ENCODE results near the gene NEK1. TPM values are rescaled to one million over a fixed set of nuclear protein-coding genes. Genes with fewer than 3 reads are reported as not detected.

The NEK1 gene
- total and polyA plus RNA-seq, 7 donors: 3.0 to 8.8 (median 7.6) TPM

DNA sequence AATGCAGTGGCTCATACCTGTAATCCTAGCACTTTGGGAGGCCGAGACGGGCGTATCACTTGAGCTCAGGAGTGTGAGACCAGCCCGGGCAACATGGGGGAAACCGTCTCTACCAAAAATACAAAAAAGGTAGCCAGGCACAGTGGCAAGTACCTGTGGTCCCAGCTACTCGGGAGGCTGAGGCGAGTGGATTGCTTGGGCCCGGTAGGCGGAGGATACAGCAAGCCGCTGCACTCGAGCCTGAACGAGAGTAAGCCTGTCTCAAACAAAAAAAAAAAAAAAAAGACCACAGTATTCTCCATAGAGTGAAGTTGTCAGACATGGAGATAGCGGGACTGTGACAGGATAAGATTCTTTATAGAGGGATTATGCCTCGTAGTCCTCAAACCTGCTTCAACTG lies 265.5 kb downstream of the NEK1 start:
- H3K4me1 ChIP-seq: peaks cover 12% of the 10 kb centered on the region
- WGBS, 3 donors: 96 to 97% (median 97%) methylated on average over 14 of the region's 14 CpGs
- no peak for DNase-seq
- no peak for TF ChIP-seq CTCF (IDR thresholded peaks at IDR 0.05)
- no peak overlapping the region for H3K27ac ChIP-seq
- H3K4me3 ChIP-seq: no peak overlapping the region
- intact Hi-C loops (cut with DNase I): no loop called here
- no peaks in the 10 kb centered on the region for H3K9me3 ChIP-seq
- ATAC-seq: no peak
- H3K36me3 ChIP-seq (ENCODE audit: insufficient read depth in 1 of 2, low read depth in 1 of 2): no peaks in the 10 kb centered on the region
- H3K27me3 ChIP-seq (ENCODE audit: insufficient read depth in 3 of 3, low read length in 2 of 3): no peaks in the 10 kb centered on the region

- Histone ChIP-seq H3K27ac (no peak overlapping the region), H3K4me3 (no peak overlapping the region), H3K27me3 (ENCODE audit: insufficient read depth in 3 of 3, low read length in 2 of 3) (no peaks in the 10 kb centered on the region), H3K9me3 (no peaks in the 10 kb centered on the region), H3K36me3 (ENCODE audit: insufficient read depth in 1 of 2, low read depth in 1 of 2) (no peaks in the 10 kb centered on the region), H3K4me1 (peaks cover 12% of the 10 kb centered on the region)
- intact Hi-C loops (cut with DNase I): no loop called here
- DNase-seq (no peak), ATAC-seq (peak in 2 of 4 donors; percentile 68 to 92)
- no peak for TF ChIP-seq CTCF (IDR thresholded peaks at IDR 0.05)
- WGBS, 3 donors: 43 to 56% (median 55%) methylated on average over 2 of the region's 2 CpGs
Measured at GRCh38 chr4:169345316-169345721, 267.1 kb downstream of the NEK1 start.

Other genes with a start within 250 kb of the NEK1 start
- 10 to 100 TPM; 24.3 to 32.3 (median 25.6) TPM for gene CLCN3, start 8.0 kb upstream of the NEK1 start, total RNA-seq
- gene CLCN3, start 8.0 kb upstream of the NEK1 start, polyA plus RNA-seq: 10 to 100 TPM in 2 of 3 donors, 1 to 10 TPM in 1; 7.9 to 23.5 (median 10.5) TPM
- gene HPF1, start 145.4 kb upstream of the NEK1 start, total RNA-seq: 10 to 100 TPM; 13.2 to 17.3 (median 15.3) TPM
- 10 to 100 TPM; 19.5 to 44.7 (median 20.3) TPM for gene HPF1, start 145.4 kb upstream of the NEK1 start, polyA plus RNA-seq

Measured in psoas muscle (tissue), 8 donors.